HG02852 (cell line): ENCODE measurements around the gene KICS2.

Experiments
- ATAC-seq: cut with Tn5 transposase; IDR thresholded peaks from one replicate; pipeline ENCODE4 v1.9.1; 2021; ENCODE audit warnings: mild to moderate bottlenecking, moderate library complexity; ENCODE audit not compliant: unreplicated experiment

KICS2 gene

DNA sequence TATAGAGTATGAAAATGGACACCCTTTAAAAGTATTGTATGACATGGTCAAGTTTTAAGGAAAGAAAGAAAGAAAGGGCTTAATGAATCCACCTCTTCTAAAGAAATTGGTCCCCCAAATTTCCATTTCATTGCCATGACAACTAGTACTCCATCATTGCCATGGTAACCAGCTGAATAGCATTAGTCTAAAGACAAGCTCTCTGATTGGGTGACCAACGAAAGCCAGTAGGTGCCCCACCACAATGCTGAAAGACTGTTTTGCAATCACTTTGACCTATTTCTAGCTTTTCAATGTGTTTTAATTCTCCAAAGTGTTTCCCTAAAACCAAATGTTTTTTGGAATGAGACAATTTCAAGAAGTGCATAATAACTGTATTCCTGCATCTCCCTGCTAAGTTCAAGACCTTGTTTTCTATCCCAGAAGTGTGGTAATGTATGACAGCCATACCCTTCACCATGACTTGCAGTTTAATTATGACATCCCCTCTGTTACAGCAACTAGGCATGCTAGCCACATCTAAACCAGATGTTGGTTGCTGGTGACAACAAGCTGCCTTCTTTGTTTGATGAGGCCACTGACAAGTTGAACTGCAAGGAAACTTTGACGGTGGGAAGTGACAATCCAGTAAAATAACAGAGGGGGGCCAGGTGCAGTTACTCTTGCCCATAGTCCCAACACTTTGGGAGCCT, 46.7 kb downstream of the KICS2 start:
- no peak for ATAC-seq

DNA sequence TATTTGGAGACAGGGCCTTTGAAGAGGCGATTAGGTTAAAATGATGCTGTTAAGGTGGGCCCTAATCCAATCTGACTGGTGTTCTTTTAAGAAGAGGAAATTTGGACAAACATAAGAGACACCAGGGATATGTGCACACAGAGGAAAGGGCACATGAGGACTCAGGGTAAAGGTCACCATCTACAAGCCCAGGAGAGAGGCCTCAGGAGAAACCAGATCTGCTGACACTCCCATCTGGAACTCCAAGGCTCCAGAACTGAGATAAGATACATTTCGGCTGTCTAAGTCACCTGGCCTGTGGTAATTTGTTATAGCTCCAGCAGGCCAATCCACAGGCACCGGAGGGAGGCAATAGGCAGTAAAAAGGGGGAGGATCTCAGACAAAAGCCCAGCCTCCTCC, 48.6 kb downstream of the KICS2 start:
- no peak for ATAC-seq
